Keratinocyte (primary cell): ENCODE results near the gene SLC4A5. TPM values are rescaled to one million over a fixed set of nuclear protein-coding genes. Genes with fewer than 3 reads are reported as not detected.

ENCODE experiments used
- DNase-seq: peaks from one replicate; pipeline ENCODE4 v3.0.0-alpha.2; 2011; ENCODE audit warnings: low read depth, missing footprints, low spot score
- FAIRE-seq: peaks from 2 replicates; lab custom pipeline; 2011; peaks lifted over from hg19 to GRCh38; lab: Jason Lieb, UNC
- H2AFZ ChIP-seq: 2 replicates; pipeline ENCODE4 v1.6.0; 2012; ENCODE audit warnings: low read length, control low read depth, inconsistent platforms; ENCODE audit not compliant: control insufficient read depth
- H3K27ac ChIP-seq: 2 replicates; pipeline ENCODE4 v1.5.1; 2011; ENCODE audit warnings: low read length; ENCODE audit not compliant: control insufficient read depth, insufficient read depth
- H3K27me3 ChIP-seq: 3 replicates; pipeline ENCODE4 v1.6.0; 2011; ENCODE audit warnings: low read length; ENCODE audit not compliant: control insufficient read depth, insufficient read depth; ENCODE audit errors: extremely low read depth
- H3K36me3 ChIP-seq, 2 experiments: 2 replicates in 1 of 2; 3 replicates in 1 of 2; pipeline ENCODE4 v1.5.1; 2011; ENCODE audit warnings: low read length in 2 of 2, mild to moderate bottlenecking in 1 of 2; ENCODE audit not compliant: control insufficient read depth in 2 of 2, insufficient read depth in 2 of 2; ENCODE audit errors: extremely low read depth in 1 of 2
- H3K4me1 ChIP-seq: 3 replicates; pipeline ENCODE4 v1.5.1; 2011; ENCODE audit warnings: low read length; ENCODE audit not compliant: control insufficient read depth, insufficient read depth; ENCODE audit errors: extremely low read depth
- H3K4me2 ChIP-seq: 3 replicates; pipeline ENCODE4 v1.6.0; 2011; ENCODE audit warnings: low read depth, low read length; ENCODE audit not compliant: control insufficient read depth, insufficient read depth; ENCODE audit errors: extremely low read depth
- H3K4me3 ChIP-seq, 3 experiments: fragments of 200-600 bp in 1 of 3; sonication (generic) in 1 of 3; 2 replicates in 2 of 3; 3 replicates in 1 of 3; pipeline ENCODE4 v1.5.1; 2011 to 2016; ENCODE audit warnings: low read length in 3 of 3, mild to moderate bottlenecking in 3 of 3, control low read depth in 2 of 3, inconsistent platforms in 1 of 3, low read depth in 1 of 3, mixed read lengths in 1 of 3, mixed run types in 1 of 3, moderate library complexity in 1 of 3; ENCODE audit not compliant: control insufficient read depth in 2 of 3, insufficient read depth in 2 of 3; ENCODE audit errors: extremely low read depth in 1 of 3
- H3K79me2 ChIP-seq: 2 replicates; pipeline ENCODE4 v1.6.0; 2012; ENCODE audit warnings: low read length; ENCODE audit not compliant: control insufficient read depth, insufficient read depth
- H3K9ac ChIP-seq: 3 replicates; pipeline ENCODE4 v1.6.0; 2011; ENCODE audit warnings: low read length; ENCODE audit not compliant: control insufficient read depth, insufficient read depth; ENCODE audit errors: extremely low read depth
- H3K9me1 ChIP-seq: 3 replicates; pipeline ENCODE4 v1.6.0; 2011; ENCODE audit warnings: low read length; ENCODE audit not compliant: control insufficient read depth, insufficient read depth; ENCODE audit errors: extremely low read depth
- H3K9me3 ChIP-seq: 2 replicates; pipeline ENCODE4 v1.5.1; 2012; ENCODE audit warnings: low read depth, low read length; ENCODE audit not compliant: control insufficient read depth
- H4K20me1 ChIP-seq: 3 replicates; pipeline ENCODE4 v1.6.0; 2011; ENCODE audit warnings: low read length; ENCODE audit not compliant: control insufficient read depth, insufficient read depth; ENCODE audit errors: extremely low read depth
- CTCF ChIP-seq, 3 experiments: IDR thresholded peaks in 1 of 3; conservative IDR thresholded peaks in 1 of 3; optimal IDR thresholded peaks in 1 of 3; 2 replicates in 2 of 3; 3 replicates in 1 of 3; pipeline versions ENCODE3 to v1.5.1; 2011; ENCODE audit warnings: low read length in 3 of 3, mild to moderate bottlenecking in 3 of 3, moderate library complexity in 2 of 3, control low read depth in 1 of 3, inconsistent platforms in 1 of 3; ENCODE audit not compliant: insufficient read depth in 2 of 3; ENCODE audit errors: extremely low read depth in 1 of 3
- EZH2 ChIP-seq: IDR thresholded peaks from one replicate; pipeline ENCODE4 v1.6.1; 2012; ENCODE audit warnings: inconsistent platforms, mild to moderate bottlenecking, low read length, moderate library complexity
- dilution Hi-C: fragments of 300-500 bp; cut with MboI; formaldehyde crosslinking; loops from one replicate; pipeline ENCODE4 v1.7.0; 2020; ENCODE audit warnings: low sequenced_read_pairs; ENCODE audit not compliant: extremely low pct_ligation_motif_present
- polyA plus RNA-seq, 5 experiments: library from polyadenylated mRNA; depleted of rRNA in 3 of 5; stranded (reverse) in 3 of 5; stranded (forward) in 1 of 5; unstranded in 1 of 5; fragments of >200 nt; gene quantifications; 1 replicate in 1 of 5; 2 replicates in 3 of 5; 3 replicates in 1 of 5; pipeline versions ENCODE4 v1.2.1 to v1.2.3, GENCODE V29; 2011 to 2012; ENCODE audit warnings: missing spikeins in 2 of 5, low read depth in 1 of 5, low replicate concordance in 1 of 5

SLC4A5 gene
- polyA plus RNA-seq, 1 donor (not counting 4 experiments of a cell fraction or from before 2014, with no cell fraction given) = 0.22 TPM

GRCh38 chr2:74300506-74300905 is 42.7 kb downstream of the SLC4A5 start:
- FAIRE-seq (no peak), DNase-seq (no peak)
- Histone ChIP-seq H3K27me3 (no peaks in the 10 kb centered on the region), H3K9ac (no peak overlapping the region), H3K36me3 (no peaks in the 10 kb centered on the region), H3K9me3 (no peaks in the 10 kb centered on the region), H3K79me2 (no peaks in the 10 kb centered on the region), H3K4me2 (no peak overlapping the region), H2AFZ (no peak overlapping the region), H4K20me1 (no peaks in the 10 kb centered on the region), H3K4me3 (no peak overlapping the region), H3K4me1 (no peaks in the 10 kb centered on the region), H3K9me1 (no peaks in the 10 kb centered on the region), H3K27ac (no peak overlapping the region)
- dilution Hi-C loops = no loop called here
- no peak for TF ChIP-seq CTCF (optimal IDR thresholded peaks at IDR 0.05 in 1 of 3, IDR thresholded peaks at IDR 0.05 in 1 of 3, conservative IDR thresholded peaks at IDR 0.05 in 1 of 3; ENCODE audit: extremely low read depth in 1 of 3, insufficient read depth in 2 of 3, low read length in 3 of 3)
- TF ChIP-seq EZH2 = no peak

GRCh38 chr2:74297950-74298349 is 45.3 kb downstream of the SLC4A5 start:
- Histone ChIP-seq H3K27me3 (no peaks in the 10 kb centered on the region), H3K9ac (no peak overlapping the region), H3K9me3 (no peaks in the 10 kb centered on the region), H3K79me2 (no peaks in the 10 kb centered on the region), H3K36me3 (no peaks in the 10 kb centered on the region), H3K4me3 (no peak overlapping the region), H3K4me2 (no peak overlapping the region), H2AFZ (no peak overlapping the region), H3K4me1 (no peaks in the 10 kb centered on the region), H3K9me1 (no peaks in the 10 kb centered on the region), H4K20me1 (no peaks in the 10 kb centered on the region), H3K27ac (no peak overlapping the region)
- no peak for DNase-seq
- dilution Hi-C loops = no loop called here
- TF ChIP-seq EZH2 = no peak
- no peak for TF ChIP-seq CTCF (optimal IDR thresholded peaks at IDR 0.05 in 1 of 3, IDR thresholded peaks at IDR 0.05 in 1 of 3, conservative IDR thresholded peaks at IDR 0.05 in 1 of 3; ENCODE audit: extremely low read depth in 1 of 3, insufficient read depth in 2 of 3, low read length in 3 of 3)
- FAIRE-seq = no peak
